Heart left ventricle (tissue), 13 donors: ENCODE results near the gene RIMS1.
A peak's percentile ranks its signal among the peaks of the same experiment; 100 is the strongest.

Experiments
- POLR2A ChIP-seq, 2 donors: fragments of 450-650 bp; IDR thresholded peaks; one replicate each; pipeline ENCODE4 v1.6.1; 2017; ENCODE audit warnings: antibody characterized with exemption in 2 of 2, mild to moderate bottlenecking in 2 of 2, moderate library complexity in 2 of 2
- TF ChIP-seq, protein P1 (sequence below), 12 donors: fragments of 200-600 bp; sonication (generic) in 4 of 12; IDR thresholded peaks; one replicate each; pipeline versions ENCODE4 v1.5.0 to v1.8.0; 2018 to 2022; ENCODE audit warnings: antibody characterized with exemption in 12 of 12, mild to moderate bottlenecking in 5 of 12
- donor health status: ischemic (EF 13 %, LVEDD 7.1; RV severe dilation, severe dysfunction).
- donor health status: DM: no; HTN: yes; CAD: no.
- donor health status: DM: no; HTN: no; CAD: no.
- donor health status: ischemic (EF 25% LVEDD 6.9; RV normal size, moderate dysfunction).
- donor health status: ischemic (EF 25% LVEDD 5.7; RV mildly dilated, moderate dysfunction).
- donor health status: ischemic (EF 35%, LVEDD 5.7; RV mildly dilated, moderate dysfunction).
- donor health status: nonischemic (EF 11% LVEDD 7.7; RV severe dilation, severe dysfunction).
- donor health status: DM: yes; HTN: yes; CAD: no.
- donor health status: PGD.
- donor health status: ischemic (EF 29% LVEDD 5.4; RV normal size, mild dysfunction).
- donor health status: nonischemic (EF 23%, LVEDD 6.1; RV moderate dilation, normal function).

DNA sequence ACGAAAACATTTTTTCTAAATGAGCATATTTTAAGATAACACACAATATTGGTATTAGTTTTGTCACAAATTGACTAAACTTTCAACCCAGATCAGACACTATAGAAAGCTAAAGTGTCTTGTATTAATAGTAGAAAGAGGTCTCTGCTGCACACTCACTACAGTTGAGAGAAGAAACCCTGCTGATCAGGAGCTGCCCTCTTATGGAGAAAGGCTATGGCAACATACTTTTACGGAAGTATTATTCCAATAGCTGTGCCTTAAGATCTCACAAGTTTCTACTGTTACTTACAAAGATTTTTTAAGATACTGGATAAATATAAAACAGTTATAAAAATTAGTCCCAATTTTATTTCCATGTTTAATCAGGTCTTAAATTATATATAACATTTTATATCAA, 155.7 kb downstream of the RIMS1 start:
- TF ChIP-seq, protein P1, sequence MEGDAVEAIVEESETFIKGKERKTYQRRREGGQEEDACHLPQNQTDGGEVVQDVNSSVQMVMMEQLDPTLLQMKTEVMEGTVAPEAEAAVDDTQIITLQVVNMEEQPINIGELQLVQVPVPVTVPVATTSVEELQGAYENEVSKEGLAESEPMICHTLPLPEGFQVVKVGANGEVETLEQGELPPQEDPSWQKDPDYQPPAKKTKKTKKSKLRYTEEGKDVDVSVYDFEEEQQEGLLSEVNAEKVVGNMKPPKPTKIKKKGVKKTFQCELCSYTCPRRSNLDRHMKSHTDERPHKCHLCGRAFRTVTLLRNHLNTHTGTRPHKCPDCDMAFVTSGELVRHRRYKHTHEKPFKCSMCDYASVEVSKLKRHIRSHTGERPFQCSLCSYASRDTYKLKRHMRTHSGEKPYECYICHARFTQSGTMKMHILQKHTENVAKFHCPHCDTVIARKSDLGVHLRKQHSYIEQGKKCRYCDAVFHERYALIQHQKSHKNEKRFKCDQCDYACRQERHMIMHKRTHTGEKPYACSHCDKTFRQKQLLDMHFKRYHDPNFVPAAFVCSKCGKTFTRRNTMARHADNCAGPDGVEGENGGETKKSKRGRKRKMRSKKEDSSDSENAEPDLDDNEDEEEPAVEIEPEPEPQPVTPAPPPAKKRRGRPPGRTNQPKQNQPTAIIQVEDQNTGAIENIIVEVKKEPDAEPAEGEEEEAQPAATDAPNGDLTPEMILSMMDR (IDR thresholded peaks at IDR 0.05), result peak in 3 of 12 donors; percentile 6 to 14 (median 11)
- no peak for TF ChIP-seq POLR2A (IDR thresholded peaks at IDR 0.05)
